ENCODE data around the gene CC2D1B.
A peak's percentile ranks its signal among the peaks of the same experiment; 100 is the strongest.

CC2D1B gene

GRCh38 chr1:52357397-52357796 lies 8.6 kb downstream of the CC2D1B start:
- no peak for TF ChIP-seq MYC (IDR thresholded peaks at IDR 0.05; ENCODE audit: low read depth, low read length)
- no peak for TF ChIP-seq CTCF (IDR thresholded peaks at IDR 0.05; ENCODE audit: low read depth, low read length)
- no peak for TF ChIP-seq POLR2A (IDR thresholded peaks at IDR 0.05; ENCODE audit: extremely low read depth, insufficient read length)
- TF ChIP-seq MAX (IDR thresholded peaks at IDR 0.05; ENCODE audit: low read depth, low read length) = no peak
- no peak overlapping the region for H3K4me3 ChIP-seq (ENCODE audit: low read depth, low read length)
- no peak for DNase-seq (ENCODE audit: low read depth)

DNA sequence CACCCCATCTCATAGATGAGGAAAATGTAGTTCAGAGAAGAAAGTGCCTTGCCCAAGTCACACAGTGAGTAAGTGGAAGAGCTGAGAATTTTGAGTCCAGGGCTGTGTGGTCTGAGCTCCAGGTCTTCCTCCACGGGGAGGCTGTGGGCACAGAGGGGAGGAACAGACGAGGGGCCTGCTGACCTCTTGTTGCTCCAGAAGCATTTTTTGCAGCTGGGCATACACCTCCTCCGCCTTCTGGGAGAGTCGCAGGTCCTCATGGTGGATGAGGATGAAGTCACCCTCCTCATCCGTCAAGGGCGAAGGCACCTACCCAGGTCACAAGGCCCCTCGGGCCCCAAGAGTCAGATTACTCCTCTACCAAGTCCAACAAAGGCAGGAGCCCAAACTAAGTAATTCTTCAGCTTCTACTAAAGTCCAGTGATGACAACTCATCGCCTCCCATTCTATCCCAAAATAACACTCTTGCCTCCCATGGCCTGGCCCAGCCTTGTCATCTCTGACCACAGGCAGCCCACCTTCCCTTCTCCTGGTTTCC lies 9.1 kb downstream of the CC2D1B start:
- H3K4me3 ChIP-seq (ENCODE audit: low read depth, low read length) = no peak overlapping the region
- no peak for DNase-seq (ENCODE audit: low read depth)
- TF ChIP-seq POLR2A (IDR thresholded peaks at IDR 0.05; ENCODE audit: extremely low read depth, insufficient read length) (no peak), CTCF (IDR thresholded peaks at IDR 0.05; ENCODE audit: low read depth, low read length) (no peak), MYC (IDR thresholded peaks at IDR 0.05; ENCODE audit: low read depth, low read length) (no peak), MAX (IDR thresholded peaks at IDR 0.05; ENCODE audit: low read depth, low read length) (no peak)

- H3K4me3 ChIP-seq (ENCODE audit: low read depth, low read length) = no peak overlapping the region
- DNase-seq (ENCODE audit: low read depth) = no peak
- TF ChIP-seq MAX (IDR thresholded peaks at IDR 0.05; ENCODE audit: low read depth, low read length) = no peak
- no peak for TF ChIP-seq POLR2A (IDR thresholded peaks at IDR 0.05; ENCODE audit: extremely low read depth, insufficient read length)
- TF ChIP-seq CTCF (IDR thresholded peaks at IDR 0.05; ENCODE audit: low read depth, low read length) = no peak
- TF ChIP-seq MYC (IDR thresholded peaks at IDR 0.05; ENCODE audit: low read depth, low read length) = no peak
Observed at GRCh38 chr1:52355847-52356505, 10.0 kb downstream of the CC2D1B start.

GRCh38 chr1:52355436-52355835 lies 10.6 kb downstream of the CC2D1B start:
- DNase-seq (ENCODE audit: low read depth) = no peak
- TF ChIP-seq MAX (IDR thresholded peaks at IDR 0.05; ENCODE audit: low read depth, low read length) = no peak
- no peak for TF ChIP-seq POLR2A (IDR thresholded peaks at IDR 0.05; ENCODE audit: extremely low read depth, insufficient read length)
- TF ChIP-seq MYC (IDR thresholded peaks at IDR 0.05; ENCODE audit: low read depth, low read length) = no peak
- no peak overlapping the region for H3K4me3 ChIP-seq (ENCODE audit: low read depth, low read length)

- no peak for TF ChIP-seq POLR2A (IDR thresholded peaks at IDR 0.05; ENCODE audit: extremely low read depth, insufficient read length)
- TF ChIP-seq CTCF (IDR thresholded peaks at IDR 0.05; ENCODE audit: low read depth, low read length) = no peak
- TF ChIP-seq MYC (IDR thresholded peaks at IDR 0.05; ENCODE audit: low read depth, low read length) = no peak
Observed at GRCh38 chr1:52352690-52353089, 13.3 kb downstream of the CC2D1B start.

GRCh38 chr1:52348704-52349300 lies 17.2 kb downstream of the CC2D1B start:
- H3K4me3 ChIP-seq (ENCODE audit: low read depth, low read length) = no peak overlapping the region
- TF ChIP-seq MYC (IDR thresholded peaks at IDR 0.05; ENCODE audit: low read depth, low read length) (no peak), MAX (IDR thresholded peaks at IDR 0.05; ENCODE audit: low read depth, low read length) (no peak), POLR2A (IDR thresholded peaks at IDR 0.05; ENCODE audit: extremely low read depth, insufficient read length) (no peak), CTCF (IDR thresholded peaks at IDR 0.05; ENCODE audit: low read depth, low read length) (no peak)
- peak; percentile 26 for DNase-seq (ENCODE audit: low read depth)

More at GRCh38 chr1:52352690-52353089, 13.3 kb downstream of the CC2D1B start:
- H3K4me3 ChIP-seq (ENCODE audit: low read depth, low read length) = no peak overlapping the region
- DNase-seq (ENCODE audit: low read depth) = no peak

Data from NB4 (cell line).